WI38 (cell line): ENCODE results near the gene CISD3.
A peak's percentile ranks its signal among the peaks of the same experiment; 100 is the strongest.

Experiments
- H3K4me3 ChIP-seq: 2 replicates; pipeline ENCODE4 v1.5.1; 2011; ENCODE audit warnings: low read depth, mild to moderate bottlenecking, control low read depth, low read length
- TF ChIP-seq, protein P1 (sequence below): IDR thresholded peaks from 2 replicates; pipeline ENCODE4 v1.5.1; 2012; ENCODE audit warnings: low read depth, mild to moderate bottlenecking, control low read depth, low read length

Gene CISD3

DNA sequence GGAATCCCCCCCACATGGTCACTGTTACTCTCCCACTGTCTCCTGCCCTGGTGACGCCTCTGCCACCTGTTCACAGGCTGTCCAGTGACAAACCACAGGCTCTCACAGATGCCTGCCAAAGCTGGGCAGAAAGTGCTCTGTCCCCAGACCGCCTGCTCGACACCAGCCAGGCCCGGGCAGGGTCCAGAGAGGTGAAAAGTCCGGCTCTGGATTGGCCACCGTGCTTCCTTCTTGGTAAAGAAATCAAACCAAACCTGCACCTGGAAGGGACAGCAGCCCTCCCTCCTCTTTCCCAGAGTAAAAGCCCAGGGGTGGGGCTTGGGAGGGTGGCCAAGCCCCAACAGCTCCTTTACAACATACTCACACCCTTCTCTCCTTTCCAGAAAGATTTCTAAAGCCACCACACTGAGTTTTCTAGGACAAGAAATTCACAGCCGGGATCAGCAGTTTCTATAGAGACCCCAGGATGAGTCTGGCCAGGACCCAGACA is 11.8 kb downstream of the CISD3 start:
- TF ChIP-seq, protein P1, sequence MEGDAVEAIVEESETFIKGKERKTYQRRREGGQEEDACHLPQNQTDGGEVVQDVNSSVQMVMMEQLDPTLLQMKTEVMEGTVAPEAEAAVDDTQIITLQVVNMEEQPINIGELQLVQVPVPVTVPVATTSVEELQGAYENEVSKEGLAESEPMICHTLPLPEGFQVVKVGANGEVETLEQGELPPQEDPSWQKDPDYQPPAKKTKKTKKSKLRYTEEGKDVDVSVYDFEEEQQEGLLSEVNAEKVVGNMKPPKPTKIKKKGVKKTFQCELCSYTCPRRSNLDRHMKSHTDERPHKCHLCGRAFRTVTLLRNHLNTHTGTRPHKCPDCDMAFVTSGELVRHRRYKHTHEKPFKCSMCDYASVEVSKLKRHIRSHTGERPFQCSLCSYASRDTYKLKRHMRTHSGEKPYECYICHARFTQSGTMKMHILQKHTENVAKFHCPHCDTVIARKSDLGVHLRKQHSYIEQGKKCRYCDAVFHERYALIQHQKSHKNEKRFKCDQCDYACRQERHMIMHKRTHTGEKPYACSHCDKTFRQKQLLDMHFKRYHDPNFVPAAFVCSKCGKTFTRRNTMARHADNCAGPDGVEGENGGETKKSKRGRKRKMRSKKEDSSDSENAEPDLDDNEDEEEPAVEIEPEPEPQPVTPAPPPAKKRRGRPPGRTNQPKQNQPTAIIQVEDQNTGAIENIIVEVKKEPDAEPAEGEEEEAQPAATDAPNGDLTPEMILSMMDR: no peak
- no peak overlapping the region for H3K4me3 ChIP-seq

DNA sequence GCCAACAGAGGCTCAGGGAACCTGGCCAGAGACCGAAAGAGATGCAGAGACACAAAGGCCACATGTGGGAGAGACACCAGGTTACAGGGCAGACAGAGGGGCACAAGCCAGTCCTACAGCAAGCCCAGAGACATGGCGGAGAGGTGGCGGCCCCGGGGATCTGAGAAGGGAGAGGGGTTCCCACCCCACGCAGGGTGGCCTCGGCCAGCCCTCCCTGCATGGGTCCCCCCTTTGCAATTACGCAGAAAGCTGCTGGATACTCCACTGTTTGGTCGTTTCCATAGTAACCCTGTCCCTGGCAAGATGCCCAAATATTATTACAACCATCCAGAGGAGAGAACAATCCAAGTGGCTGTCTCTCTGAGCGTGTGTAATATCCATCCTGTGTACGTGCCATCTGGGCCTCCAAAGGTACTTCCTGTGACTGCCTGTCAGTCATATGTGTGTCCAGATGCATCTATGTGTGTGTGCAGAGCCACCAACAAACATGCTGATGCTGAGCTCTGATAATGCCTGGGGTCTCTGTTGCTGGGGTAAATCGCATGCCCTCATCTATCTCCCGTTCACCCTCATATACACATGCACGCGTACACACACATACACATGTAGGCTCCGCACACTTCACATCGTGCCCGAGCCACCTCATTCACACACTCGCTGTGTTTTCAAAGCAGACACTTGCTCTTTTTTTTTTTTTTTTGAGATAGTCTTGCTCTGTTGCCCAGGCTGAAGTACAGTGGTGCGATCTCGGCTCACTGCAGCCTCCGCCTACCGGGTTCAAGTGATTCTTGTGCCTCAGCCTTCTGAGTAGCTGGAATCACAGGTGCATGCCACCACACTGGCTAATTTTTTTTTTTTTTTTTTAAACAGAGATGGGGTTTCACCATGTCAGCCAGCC is 12.5 kb downstream of the CISD3 start:
- TF ChIP-seq, protein P1: no peak
- no peak overlapping the region for H3K4me3 ChIP-seq

DNA sequence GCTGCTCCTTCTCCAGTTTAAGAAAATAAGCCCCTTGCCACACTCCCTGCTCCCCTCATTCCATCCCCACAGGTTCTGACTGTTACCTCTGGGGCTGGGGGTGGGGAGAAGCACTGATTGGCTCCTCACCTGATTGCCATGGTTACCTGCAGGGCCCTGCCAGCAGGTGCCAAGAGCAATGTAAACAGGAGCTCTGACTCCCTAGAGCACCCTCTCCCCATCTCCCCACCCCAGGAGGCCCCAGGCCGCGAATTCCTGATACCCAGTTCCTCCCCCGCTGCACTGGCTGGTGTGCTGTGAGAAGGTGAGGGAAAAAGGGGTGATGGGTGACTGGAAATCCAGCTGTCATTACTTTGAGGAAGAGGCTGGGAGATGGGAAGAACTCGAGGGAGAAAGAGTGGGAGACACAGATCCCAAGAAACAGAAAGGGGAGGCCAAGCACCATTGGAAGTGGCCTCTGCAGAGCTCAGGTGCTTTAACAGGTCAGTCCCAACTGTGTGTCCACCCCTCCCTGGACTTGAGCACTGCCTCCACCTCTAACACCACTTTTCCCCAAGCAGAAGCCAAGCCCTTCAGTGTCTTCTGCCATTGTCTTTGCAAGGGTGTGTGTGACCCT is 13.5 kb downstream of the CISD3 start:
- no peak overlapping the region for H3K4me3 ChIP-seq
- TF ChIP-seq, protein P1: no peak

DNA sequence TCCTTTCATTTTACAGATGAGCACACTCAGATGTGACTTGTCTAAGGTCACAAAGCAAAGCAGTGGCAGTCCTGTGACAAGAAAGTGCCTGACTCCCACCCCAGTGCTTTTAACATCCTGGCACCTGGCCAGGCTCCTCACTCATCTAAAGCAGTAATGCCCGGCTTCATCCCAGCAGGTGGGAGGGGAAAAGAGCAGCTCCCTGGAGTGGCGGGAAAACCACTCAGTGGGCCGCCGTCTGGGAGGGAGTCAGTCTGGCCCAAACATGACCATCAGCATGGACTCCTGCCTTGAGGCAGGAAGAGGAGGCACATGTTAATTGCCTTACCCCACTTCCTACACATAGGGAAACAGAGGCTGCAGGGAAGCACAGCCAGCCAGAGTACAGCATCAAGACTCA is 15.4 kb downstream of the CISD3 start:
- peak overlapping the region; percentile 78; the same call in 1 of the 2 replicates for H3K4me3 ChIP-seq
- TF ChIP-seq, protein P1: no peak

DNA sequence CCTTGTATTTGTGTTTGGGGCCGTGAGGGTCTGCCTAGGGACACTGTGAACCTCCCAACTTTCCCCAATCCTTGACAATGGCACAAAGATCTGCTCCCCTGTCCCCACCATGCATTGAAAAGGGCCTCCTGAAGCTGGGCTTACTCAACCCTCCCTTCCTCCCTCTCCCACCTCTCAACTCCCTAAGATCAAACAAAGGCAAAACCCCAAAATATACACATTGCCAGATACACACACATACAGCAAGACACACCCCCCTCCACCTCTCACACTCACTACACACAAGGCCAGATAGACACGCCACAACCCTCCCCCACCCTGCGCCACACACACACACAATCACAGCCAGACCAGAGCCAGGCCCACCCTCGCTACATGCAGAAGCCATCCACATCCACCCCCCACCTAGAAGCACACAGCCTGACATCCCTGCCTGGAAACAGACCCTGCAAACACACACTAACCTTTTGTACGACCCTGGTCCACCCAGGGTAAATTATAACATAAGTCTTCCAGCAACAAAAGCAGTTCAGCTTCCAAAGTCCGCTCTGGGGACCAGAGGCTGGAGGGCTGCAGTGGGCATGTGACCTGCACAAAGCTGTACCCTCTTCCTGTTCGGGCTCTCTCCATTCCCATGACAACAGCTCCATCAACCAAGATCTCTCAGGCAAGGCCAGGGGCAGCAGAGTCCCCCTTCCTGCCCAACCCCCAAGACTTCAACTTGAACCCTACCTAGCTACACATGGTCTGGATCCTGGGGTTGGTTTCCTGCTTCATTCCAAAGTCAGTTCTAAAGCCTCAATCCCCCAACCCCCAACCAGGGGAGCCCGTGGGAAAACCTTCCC is 16.1 kb downstream of the CISD3 start:
- TF ChIP-seq, protein P1: no peak
- H3K4me3 ChIP-seq: peak overlapping the region; percentile 78

DNA sequence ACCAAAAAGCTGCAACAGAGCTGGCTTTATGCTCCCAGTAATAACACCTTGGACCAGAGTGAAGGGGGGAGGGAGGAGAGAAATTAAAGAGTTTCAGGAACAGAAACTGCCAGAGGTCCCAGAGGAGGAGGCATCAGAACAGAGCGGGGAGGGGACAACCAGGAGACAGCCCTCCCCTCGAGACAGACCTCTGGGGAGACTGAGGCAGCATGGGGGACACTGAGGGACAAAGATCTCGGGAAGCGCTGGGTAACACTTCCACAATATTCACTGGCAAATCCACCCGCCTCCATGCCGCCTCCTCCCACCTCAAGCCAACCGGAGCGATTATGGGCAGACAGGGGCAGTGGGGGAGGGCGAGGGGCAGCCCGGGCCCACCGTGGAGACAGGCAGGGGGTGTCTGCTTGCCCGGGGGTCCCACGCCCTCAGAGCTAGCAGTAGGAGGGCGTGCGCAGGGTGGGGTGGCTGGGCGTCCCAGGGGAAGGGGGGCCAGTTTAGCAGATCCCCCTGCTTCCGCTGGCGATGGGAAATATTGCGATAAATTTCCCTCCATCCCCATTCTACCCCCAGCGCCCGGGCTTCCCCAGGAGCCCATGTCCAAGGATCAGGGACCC is 16.8 kb downstream of the CISD3 start:
- H3K4me3 ChIP-seq: peak overlapping the region; percentile 78
- TF ChIP-seq, protein P1: no peak
